Ascending aorta (tissue), 2 donors: Measurements from ENCODE around the gene THEM5. TPM values are rescaled to one million over a fixed set of nuclear protein-coding genes. Genes with fewer than 3 reads are reported as not detected.

Source experiments
- DNase-seq, 2 donors: peaks; one replicate each; pipeline ENCODE4 v3.0.0-alpha.2; 2019; ENCODE audit warnings: low spot score in 2 of 2
- H3K27ac ChIP-seq, 2 donors: fragments of 200-600 bp; sonication (generic); one replicate each; pipeline ENCODE4 v1.5.1; 2016 to 2017; ENCODE audit warnings: mild to moderate bottlenecking in 1 of 2
- H3K27me3 ChIP-seq: fragments of 200-600 bp; sonication (generic); one replicate; pipeline ENCODE4 v1.5.1; 2017
- H3K36me3 ChIP-seq, 2 donors: fragments of 200-600 bp; sonication (generic); one replicate each; pipeline ENCODE4 v1.5.1; 2016
- H3K4me1 ChIP-seq, 2 donors: fragments of 200-600 bp; sonication (generic); one replicate each; pipeline ENCODE4 v1.5.1; 2016 to 2017; ENCODE audit warnings: mild to moderate bottlenecking in 1 of 2
- H3K4me3 ChIP-seq, 2 donors: fragments of 200-600 bp; sonication (generic); one replicate each; pipeline ENCODE4 v1.5.1; 2016 to 2017; ENCODE audit warnings: mild to moderate bottlenecking in 1 of 2
- H3K9me3 ChIP-seq, 2 donors: fragments of 200-600 bp; sonication (generic); one replicate each; pipeline ENCODE4 v1.5.1; 2016
- CTCF ChIP-seq, 3 experiments: fragments of 200-600 bp in 2 of 3; fragments of 450-650 bp in 1 of 3; sonication (generic) in 2 of 3; IDR thresholded peaks; one replicate each; pipeline ENCODE4 v1.5.1; 2016 to 2019; ENCODE audit warnings: antibody characterized with exemption in 3 of 3, mild to moderate bottlenecking in 1 of 3, moderate library complexity in 1 of 3
- intact Hi-C: fragments of 100-400 bp; cut with DNase I; formaldehyde crosslinking; loops from one replicate; pipeline ENCODE4 v1.15.1; 2023
- total RNA-seq: library from RNA; depleted of rRNA; stranded (reverse); fragments of >200 nt; gene quantifications from one replicate; pipeline ENCODE4 v1.1.0, GENCODE V29; 2016

THEM5 gene
- total RNA-seq, 1 donor from 2014 or later = not detected

GRCh38 chr1:151867765-151868411, 14.4 kb upstream of the THEM5 start:
- H3K9me3 ChIP-seq = no peaks in the 10 kb centered on the region
- no peak overlapping the region for H3K4me3 ChIP-seq
- no peak for TF ChIP-seq CTCF (IDR thresholded peaks at IDR 0.05)
- H3K36me3 ChIP-seq = no peaks in the 10 kb centered on the region
- H3K27ac ChIP-seq = no peak overlapping the region
- intact Hi-C loops = no loop called here
- no peak for DNase-seq
- no peaks in the 10 kb centered on the region for H3K27me3 ChIP-seq
- H3K4me1 ChIP-seq = no peaks in the 10 kb centered on the region

GRCh38 chr1:151867321-151867720, 13.8 kb upstream of the THEM5 start:
- H3K4me3 ChIP-seq = no peak overlapping the region
- no peak for TF ChIP-seq CTCF (IDR thresholded peaks at IDR 0.05)
- H3K36me3 ChIP-seq = no peaks in the 10 kb centered on the region
- no peaks in the 10 kb centered on the region for H3K27me3 ChIP-seq
- H3K4me1 ChIP-seq = no peaks in the 10 kb centered on the region
- intact Hi-C loops = no loop called here
- H3K27ac ChIP-seq = no peak overlapping the region
- DNase-seq = no peak
- H3K9me3 ChIP-seq = no peaks in the 10 kb centered on the region

- no peaks in the 10 kb centered on the region for H3K4me1 ChIP-seq
- no peaks in the 10 kb centered on the region for H3K36me3 ChIP-seq
- no peaks in the 10 kb centered on the region for H3K27me3 ChIP-seq
- intact Hi-C loops = no loop called here
- H3K4me3 ChIP-seq = no peak overlapping the region
- no peaks in the 10 kb centered on the region for H3K9me3 ChIP-seq
- TF ChIP-seq CTCF (IDR thresholded peaks at IDR 0.05) = no peak
- no peak overlapping the region for H3K27ac ChIP-seq
- no peak for DNase-seq
Observed at GRCh38 chr1:151864411-151864810, 10.9 kb upstream of the THEM5 start.

- no peaks in the 10 kb centered on the region for H3K36me3 ChIP-seq
- H3K27me3 ChIP-seq = no peaks in the 10 kb centered on the region
- intact Hi-C loops = no loop called here
- H3K27ac ChIP-seq = no peak overlapping the region
- no peak for DNase-seq
- no peaks in the 10 kb centered on the region for H3K9me3 ChIP-seq
- no peak for TF ChIP-seq CTCF (IDR thresholded peaks at IDR 0.05)
- no peak overlapping the region for H3K4me3 ChIP-seq
- H3K4me1 ChIP-seq = no peaks in the 10 kb centered on the region
Observed at GRCh38 chr1:151862604-151863003, 9.1 kb upstream of the THEM5 start.

GRCh38 chr1:151860504-151861187, 7.1 kb upstream of the THEM5 start:
- no peak overlapping the region for H3K27ac ChIP-seq
- H3K36me3 ChIP-seq = no peaks in the 10 kb centered on the region
- no peak overlapping the region for H3K4me3 ChIP-seq
- no peak for DNase-seq
- peaks cover 0 to 2% of the 10 kb centered on the region in 2 donors for H3K4me1 ChIP-seq
- no peaks in the 10 kb centered on the region for H3K27me3 ChIP-seq
- intact Hi-C loops = no loop called here
- TF ChIP-seq CTCF (IDR thresholded peaks at IDR 0.05) = no peak
- H3K9me3 ChIP-seq = no peaks in the 10 kb centered on the region
